GM12878 (cell line): ENCODE data around the gene CD3D. TPM values are rescaled to one million over a fixed set of nuclear protein-coding genes. Genes with fewer than 3 reads are reported as not detected.
A peak's percentile ranks its signal among the peaks of the same experiment; 100 is the strongest.

Source experiments
- CBFB ChIP-seq: IDR thresholded peaks from 2 replicates; pipeline ENCODE4 v1.6.1; 2016; ENCODE audit warnings: antibody characterized with exemption, low read depth
- FOXK2 ChIP-seq: fragments of 450-650 bp; IDR thresholded peaks from 2 replicates; pipeline ENCODE4 v1.6.1; 2017; ENCODE audit warnings: mild to moderate bottlenecking, moderate library complexity
- IKZF1 ChIP-seq: fragments of 450-650 bp; conservative IDR thresholded peaks from 2 replicates; pipeline ENCODE4 v1.6.1; 2017; ENCODE audit warnings: antibody characterized with exemption, mild to moderate bottlenecking
- IRF5 ChIP-seq: fragments of 450-650 bp; IDR thresholded peaks from 2 replicates; pipeline ENCODE4 v1.6.1; 2017; ENCODE audit warnings: borderline replicate concordance
- JUNB ChIP-seq: IDR thresholded peaks from 2 replicates; pipeline ENCODE4 v1.6.1; 2016; ENCODE audit warnings: antibody characterized with exemption, mild to moderate bottlenecking
- NFXL1 ChIP-seq: fragments of 450-650 bp; IDR thresholded peaks from 2 replicates; pipeline ENCODE4 v1.6.1; 2017; ENCODE audit warnings: antibody characterized with exemption, mild to moderate bottlenecking, borderline replicate concordance
- NFYB ChIP-seq: IDR thresholded peaks from 2 replicates; pipeline ENCODE4 v1.6.1; 2011; ENCODE audit warnings: low read depth, mild to moderate bottlenecking, low read length, improper control_type of control experiment, moderate library complexity; ENCODE audit not compliant: insufficient read depth
- POLR2AphosphoS2 ChIP-seq: IDR thresholded peaks from 2 replicates; pipeline ENCODE4 v1.6.1; 2011; ENCODE audit warnings: low read depth, mild to moderate bottlenecking, low read length, improper control_type of control experiment, moderate library complexity
- PRDM15 ChIP-seq: fragments of 450-650 bp; formaldehyde crosslinking; IDR thresholded peaks from 2 replicates; pipeline ENCODE4 v1.4.0; 2020; ENCODE audit warnings: mild to moderate bottlenecking, moderate library complexity
- RB1 ChIP-seq: fragments of 450-650 bp; formaldehyde crosslinking; IDR thresholded peaks from 2 replicates; pipeline ENCODE4 v1.6.1; 2017; ENCODE audit warnings: mild to moderate bottlenecking, borderline replicate concordance
- RELB ChIP-seq: fragments of 450-650 bp; IDR thresholded peaks from 2 replicates; pipeline ENCODE4 v1.6.1; 2017; ENCODE audit warnings: low read depth, mild to moderate bottlenecking, moderate library complexity
- SIN3A ChIP-seq: IDR thresholded peaks from 2 replicates; pipeline ENCODE4 v1.6.1; 2012; ENCODE audit warnings: low read depth, low read length, improper control_type of control experiment
- SRF ChIP-seq, 2 experiments: IDR thresholded peaks; 2 replicates each; pipeline ENCODE4 v1.6.1; 2011; ENCODE audit warnings: low read depth in 2 of 2, low read length in 2 of 2, mild to moderate bottlenecking in 1 of 2, moderate library complexity in 1 of 2
- polyA plus RNA-seq, 11 experiments: library from polyadenylated mRNA; depleted of rRNA in 4 of 11; unstranded in 6 of 11; stranded (reverse) in 5 of 11; fragments of >200 nt; fragmentation: Nextera tagmentation in 4 of 11; fragmentation: Illumina TruSeq in 1 of 11; extraction: Ambion mirVana in 4 of 11; extraction: Trizol in 1 of 11; gene quantifications; 1 replicate in 1 of 11; 2 replicates in 10 of 11; pipeline versions ENCODE4 v1.2.1 to v1.2.3, GENCODE V29; 2011 to 2016; ENCODE audit warnings: inconsistent platforms in 2 of 11, missing spikeins in 2 of 11, low read depth in 1 of 11
- total RNA-seq, 4 experiments: library from RNA; depleted of rRNA in 3 of 4; stranded (reverse); fragments of >200 nt in 3 of 4; fragmentation: Illumina TruSeq in 1 of 4; extraction: Trizol in 1 of 4; gene quantifications; 2 replicates each; pipeline versions ENCODE4 v1.2.1 to v1.2.3, GENCODE V29; 2013 to 2021
- TF ChIP-seq, protein P1 (sequence below): fragments of 450-650 bp; IDR thresholded peaks from 2 replicates; pipeline ENCODE4 v1.6.1; 2017; ENCODE audit warnings: mild to moderate bottlenecking
- TF ChIP-seq, protein P2 (sequence below): IDR thresholded peaks from 2 replicates; pipeline ENCODE4 v1.6.1; 2011; ENCODE audit warnings: mild to moderate bottlenecking, low read depth, low read length, moderate library complexity; ENCODE audit not compliant: insufficient replicate concordance

The CD3D gene
- total and polyA plus RNA-seq, 10 of the 15 experiments (the other 5 are each of a cell fraction or from before 2014, with no cell fraction given): 0.13 to 0.69 (median 0.29) TPM; not detected in 6

- TF ChIP-seq PRDM15 (0 out of 2 replicates have a peak, but pooled peaks have one; percentile 10), NFXL1 (no peak), POLR2AphosphoS2 (peak; percentile 93), IKZF1 (peak; percentile 87), NFYB (no peak), IRF5 (no peak), RB1 (peak; percentile 71; the same call in 1 of the 2 replicates), FOXK2 (no peak), RELB (peak; percentile 73), SIN3A (peak; percentile 80; the same call in 1 of the 2 replicates), CBFB (peak; percentile 68; the same call in 1 of the 2 replicates), JUNB (no peak), SRF (IDR thresholded peaks at IDR 0.05; ENCODE audit: low read depth in 2 of 2, low read length in 2 of 2) (peak; percentile 5 to 78; a peak in 3 of 4 replicates)
- TF ChIP-seq, protein P1, sequence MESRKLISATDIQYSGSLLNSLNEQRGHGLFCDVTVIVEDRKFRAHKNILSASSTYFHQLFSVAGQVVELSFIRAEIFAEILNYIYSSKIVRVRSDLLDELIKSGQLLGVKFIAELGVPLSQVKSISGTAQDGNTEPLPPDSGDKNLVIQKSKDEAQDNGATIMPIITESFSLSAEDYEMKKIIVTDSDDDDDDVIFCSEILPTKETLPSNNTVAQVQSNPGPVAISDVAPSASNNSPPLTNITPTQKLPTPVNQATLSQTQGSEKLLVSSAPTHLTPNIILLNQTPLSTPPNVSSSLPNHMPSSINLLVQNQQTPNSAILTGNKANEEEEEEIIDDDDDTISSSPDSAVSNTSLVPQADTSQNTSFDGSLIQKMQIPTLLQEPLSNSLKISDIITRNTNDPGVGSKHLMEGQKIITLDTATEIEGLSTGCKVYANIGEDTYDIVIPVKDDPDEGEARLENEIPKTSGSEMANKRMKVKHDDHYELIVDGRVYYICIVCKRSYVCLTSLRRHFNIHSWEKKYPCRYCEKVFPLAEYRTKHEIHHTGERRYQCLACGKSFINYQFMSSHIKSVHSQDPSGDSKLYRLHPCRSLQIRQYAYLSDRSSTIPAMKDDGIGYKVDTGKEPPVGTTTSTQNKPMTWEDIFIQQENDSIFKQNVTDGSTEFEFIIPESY: no peak
- TF ChIP-seq, protein P2, sequence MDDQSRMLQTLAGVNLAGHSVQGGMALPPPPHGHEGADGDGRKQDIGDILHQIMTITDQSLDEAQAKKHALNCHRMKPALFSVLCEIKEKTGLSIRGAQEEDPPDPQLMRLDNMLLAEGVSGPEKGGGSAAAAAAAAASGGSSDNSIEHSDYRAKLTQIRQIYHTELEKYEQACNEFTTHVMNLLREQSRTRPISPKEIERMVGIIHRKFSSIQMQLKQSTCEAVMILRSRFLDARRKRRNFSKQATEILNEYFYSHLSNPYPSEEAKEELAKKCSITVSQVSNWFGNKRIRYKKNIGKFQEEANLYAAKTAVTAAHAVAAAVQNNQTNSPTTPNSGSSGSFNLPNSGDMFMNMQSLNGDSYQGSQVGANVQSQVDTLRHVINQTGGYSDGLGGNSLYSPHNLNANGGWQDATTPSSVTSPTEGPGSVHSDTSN: no peak
These were observed 16.9 kb upstream of the CD3D start, which contains the start of gene UBE4A (continued) for GRCh38 chr11:118359295-118359958.
